Head of caudate nucleus (tissue), 42 donors: Measurements from ENCODE around the gene TM4SF1.

ENCODE experiments used
- DNase-seq, 42 donors: peaks; one replicate each; pipeline versions ENCODE4 v3.0.0 to v3.0.0-alpha.2; 2020 to 2021; ENCODE audit warnings: mixed read lengths in 7 of 42
- intact Hi-C: fragments of 100-400 bp; cut with DNase I; formaldehyde crosslinking; loops from one replicate; pipeline ENCODE4 v1.15.0; 2022

TM4SF1 gene, protein sequence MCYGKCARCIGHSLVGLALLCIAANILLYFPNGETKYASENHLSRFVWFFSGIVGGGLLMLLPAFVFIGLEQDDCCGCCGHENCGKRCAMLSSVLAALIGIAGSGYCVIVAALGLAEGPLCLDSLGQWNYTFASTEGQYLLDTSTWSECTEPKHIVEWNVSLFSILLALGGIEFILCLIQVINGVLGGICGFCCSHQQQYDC

DNA sequence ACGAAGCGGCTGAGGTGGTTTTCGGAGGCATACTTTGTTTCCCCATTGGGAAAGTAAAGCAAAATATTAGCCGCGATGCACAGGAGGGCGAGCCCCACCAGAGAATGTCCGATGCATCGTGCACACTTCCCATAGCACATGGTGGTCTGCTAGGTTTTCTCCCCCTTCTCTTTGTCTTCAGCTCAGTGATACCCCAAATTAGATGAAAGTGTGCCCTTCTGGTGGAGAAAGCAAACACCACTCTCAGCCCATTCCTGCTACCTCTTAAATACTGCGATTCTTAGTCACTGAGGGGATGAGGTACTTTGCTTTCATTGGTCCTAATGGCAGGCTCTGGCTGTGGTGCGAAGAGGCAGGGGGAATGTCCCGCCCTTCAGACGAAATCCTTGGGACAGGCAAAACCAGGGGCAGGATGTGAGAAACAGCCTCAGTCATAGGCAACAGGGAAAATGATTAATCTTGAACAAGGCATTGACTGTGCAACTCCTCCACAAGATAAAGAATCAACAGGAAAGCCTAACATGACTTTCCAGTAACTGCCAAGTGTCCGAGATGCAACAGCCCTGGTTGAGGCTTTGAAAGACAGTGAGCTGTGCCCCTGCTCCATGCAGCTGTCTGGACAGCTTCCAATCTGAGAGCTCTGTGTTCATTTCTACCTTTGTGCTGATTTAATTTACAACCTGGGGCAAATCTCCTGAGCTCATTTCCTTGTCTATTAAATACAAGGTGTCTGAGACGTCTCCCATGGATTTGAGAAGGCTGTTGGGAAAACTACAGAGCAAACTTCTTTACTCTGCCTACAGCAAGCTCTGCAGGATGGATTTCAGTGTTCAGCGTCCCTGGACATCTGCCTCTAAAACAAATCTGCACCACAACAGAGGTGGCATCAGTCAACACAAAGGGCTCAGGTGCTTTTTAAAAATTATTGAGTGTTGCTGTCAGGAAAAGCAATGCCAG lies at the start of gene TM4SF1:
Gene TM4SF1 (minus strand): TSS at position 242 of the 957 bp plus-strand sequence. CDS start 102 bp downstream, at position 140.
- intact Hi-C loops, result no loop called here
- DNase-seq, result no peak

DNA sequence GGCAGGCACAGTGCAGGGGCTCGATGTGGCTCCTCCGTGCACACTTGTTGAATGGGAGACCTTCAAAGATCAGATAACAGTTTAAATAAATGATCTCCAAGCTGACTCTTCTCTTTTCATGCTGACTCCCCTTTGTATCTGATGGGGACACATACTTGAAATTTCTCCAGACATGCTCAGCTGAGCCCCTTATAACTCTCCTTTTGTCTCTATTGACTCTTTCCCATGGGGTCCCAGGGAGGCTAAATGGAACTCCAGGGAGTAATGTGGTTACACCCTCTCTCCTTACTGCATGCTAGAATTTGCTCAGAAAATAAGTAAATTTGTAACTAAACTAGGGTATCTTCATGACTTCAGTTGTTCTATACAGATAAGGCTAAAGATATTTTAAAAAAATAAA lies 48.9 kb upstream of the TM4SF1 start:
- no peak for DNase-seq
- intact Hi-C loops, result no loop called here

DNA sequence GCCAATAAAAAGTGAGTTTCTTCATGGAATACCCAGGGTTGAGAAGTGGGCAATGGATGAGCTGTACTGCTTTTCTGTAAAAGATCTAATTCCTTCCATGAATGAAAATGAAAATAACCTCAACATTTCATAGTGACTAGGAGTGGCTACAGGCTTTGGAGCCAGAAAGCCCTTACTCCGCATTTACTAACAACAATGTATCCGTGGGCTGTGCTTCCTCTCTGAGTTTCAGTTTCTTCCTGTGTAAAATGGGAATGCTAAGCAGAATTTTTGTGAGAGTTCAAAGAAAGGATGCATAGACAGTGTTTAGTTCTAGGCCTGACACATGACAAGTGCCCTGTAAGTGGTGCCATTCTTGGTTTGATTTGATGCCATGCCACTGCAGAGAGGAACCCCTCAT lies 47.5 kb upstream of the TM4SF1 start:
- intact Hi-C loops, result no loop called here
- DNase-seq, result no peak

DNA sequence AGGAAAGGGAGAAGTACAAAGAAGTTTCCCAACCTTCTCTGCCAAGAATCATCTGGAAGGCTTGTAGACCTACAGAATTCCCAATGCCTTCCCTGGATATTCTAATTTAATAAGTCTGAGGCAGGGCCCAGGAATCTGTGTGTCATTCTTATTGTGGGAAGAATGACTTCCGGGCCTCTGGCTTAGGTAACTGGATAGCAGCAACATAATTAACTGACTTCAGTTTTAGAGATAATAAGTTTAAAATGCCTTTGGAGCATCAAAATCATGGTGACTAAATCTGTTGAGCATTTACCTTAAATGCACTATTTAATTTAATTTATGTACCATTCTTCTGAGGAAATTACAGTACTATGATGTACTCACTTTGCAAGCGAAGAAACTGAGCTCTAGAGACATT lies 44.3 kb upstream of the TM4SF1 start:
- intact Hi-C loops, result no loop called here
- DNase-seq, result no peak

DNA sequence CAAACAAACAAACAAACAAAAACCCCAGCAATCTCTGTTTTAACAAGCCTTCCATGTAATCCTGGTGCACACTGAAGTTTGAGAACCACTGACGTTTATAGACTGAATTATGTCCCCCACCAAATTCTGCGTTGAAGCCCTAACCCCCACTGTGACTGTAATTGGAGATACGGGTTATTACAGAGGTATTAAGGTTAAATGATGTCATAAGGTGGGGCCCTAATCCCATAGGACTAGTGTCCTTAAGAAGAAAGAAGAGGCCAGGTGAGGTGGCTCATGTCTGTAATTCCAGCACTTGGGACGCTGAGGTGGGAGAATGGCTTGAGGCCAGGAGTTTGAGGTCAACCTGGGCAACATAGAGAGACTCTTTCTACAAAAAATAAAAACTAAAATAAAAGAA lies 42.4 kb upstream of the TM4SF1 start:
- no peak for DNase-seq
- intact Hi-C loops, result no loop called here

DNA sequence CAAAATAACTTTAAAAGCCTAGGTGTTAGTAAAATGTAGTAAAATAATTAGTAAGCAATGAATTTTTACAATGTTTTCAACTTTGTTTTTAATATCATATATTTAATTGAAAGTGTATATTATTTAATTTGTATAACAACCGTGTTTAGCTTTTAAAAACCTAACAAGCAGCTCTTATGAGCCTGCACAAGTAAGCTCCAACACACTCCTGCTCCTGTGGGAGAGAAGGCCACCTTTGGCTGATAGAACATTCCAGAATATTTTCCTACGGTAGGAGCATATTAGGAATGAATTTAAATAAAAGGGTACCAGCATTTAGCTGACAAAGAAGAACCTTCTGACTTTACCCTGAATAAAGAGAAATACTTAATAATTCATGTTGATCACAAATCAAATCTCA lies 40.3 kb upstream of the TM4SF1 start:
- no peak for DNase-seq
- intact Hi-C loops, result no loop called here

DNA sequence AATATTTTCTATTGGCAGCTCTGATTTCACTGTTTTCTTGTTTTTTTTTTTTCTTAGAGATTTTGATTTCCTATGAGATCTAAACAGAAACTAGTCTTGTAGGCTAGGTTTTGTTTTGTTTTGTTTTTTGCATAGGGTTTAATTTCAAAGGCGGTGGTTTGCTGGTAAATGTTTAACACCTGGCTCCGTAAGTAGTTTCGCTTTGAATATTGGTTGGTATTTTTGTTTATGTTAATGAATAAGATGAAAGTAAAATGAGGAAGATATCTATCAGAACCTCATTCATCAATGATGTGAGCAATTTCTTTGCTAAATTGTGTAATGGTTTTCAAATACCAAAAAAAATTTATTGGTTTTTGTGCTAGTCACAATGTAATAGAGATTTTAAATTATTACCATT lies 39.7 kb upstream of the TM4SF1 start:
- intact Hi-C loops, result no loop called here
- no peak for DNase-seq

DNA sequence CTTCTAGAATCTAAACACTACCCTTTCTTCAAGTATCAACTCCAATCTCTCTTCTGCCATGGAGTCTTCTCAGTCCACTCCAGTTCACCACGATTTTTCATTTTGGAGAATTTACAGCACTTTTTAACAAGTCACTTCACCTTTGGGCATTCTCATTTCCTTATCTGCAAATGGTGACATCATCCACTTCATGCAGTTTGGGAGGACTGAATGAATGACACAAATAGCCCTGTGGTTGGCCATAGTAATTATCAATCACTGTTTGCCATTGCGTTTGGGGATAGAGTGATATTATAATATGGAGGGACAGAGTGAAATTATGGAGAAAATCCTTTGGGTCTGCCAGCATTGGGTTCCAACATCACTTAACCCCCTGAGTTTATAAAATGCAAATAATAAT lies 38.0 kb upstream of the TM4SF1 start:
- DNase-seq, result no peak
- intact Hi-C loops, result no loop called here

DNA sequence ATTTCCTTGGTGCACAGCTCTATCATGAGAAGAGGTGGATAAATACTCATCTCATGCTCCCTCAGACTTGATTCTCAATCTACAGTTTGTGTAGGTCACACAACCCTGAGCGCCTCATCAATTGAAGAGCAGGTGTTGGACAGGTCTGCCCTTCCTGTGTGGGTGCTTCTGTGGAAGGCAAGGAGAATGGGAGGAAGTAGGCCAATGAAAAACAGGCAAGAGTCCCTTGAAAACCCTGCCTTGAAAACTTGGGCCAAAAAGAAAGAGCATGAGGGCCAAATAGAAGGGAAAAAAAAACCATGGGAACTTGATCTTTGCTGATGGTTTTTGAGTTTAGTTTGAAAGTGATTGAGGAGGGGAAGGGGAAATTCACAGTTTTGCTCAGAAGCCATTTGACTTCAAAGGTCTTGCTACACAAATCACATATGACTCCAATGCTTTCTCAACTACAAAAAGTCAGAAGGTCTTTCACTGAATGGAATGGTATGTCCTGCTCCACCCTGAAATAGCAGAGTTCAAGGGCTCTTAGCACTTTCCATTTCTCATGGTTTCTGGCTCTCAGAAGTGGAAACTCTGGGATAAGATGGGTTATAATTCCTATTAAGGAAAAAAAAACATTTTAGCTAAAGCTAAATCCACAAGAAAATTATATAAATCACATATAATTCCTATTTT lies 37.2 kb upstream of the TM4SF1 start:
- no peak for DNase-seq
- intact Hi-C loops, result no loop called here

DNA sequence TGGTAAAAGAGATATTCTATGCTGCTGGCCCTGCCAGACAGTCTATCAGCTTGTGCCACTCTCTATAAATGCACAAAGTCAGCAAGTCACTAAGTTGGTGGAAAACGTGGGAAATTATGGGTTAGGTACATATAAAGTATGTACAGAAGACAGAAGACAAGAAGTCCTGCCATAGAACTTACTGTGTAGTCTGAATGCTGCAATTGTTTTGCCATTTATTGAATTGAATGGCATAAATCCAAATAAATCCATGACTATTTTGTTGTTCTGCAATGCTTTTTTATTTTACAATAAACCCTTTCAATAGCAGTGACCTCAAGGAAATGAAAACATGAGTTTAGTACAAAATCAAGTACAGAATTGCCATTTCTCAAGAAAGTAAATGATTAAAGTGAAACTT lies 34.1 kb upstream of the TM4SF1 start:
- intact Hi-C loops, result no loop called here

DNA sequence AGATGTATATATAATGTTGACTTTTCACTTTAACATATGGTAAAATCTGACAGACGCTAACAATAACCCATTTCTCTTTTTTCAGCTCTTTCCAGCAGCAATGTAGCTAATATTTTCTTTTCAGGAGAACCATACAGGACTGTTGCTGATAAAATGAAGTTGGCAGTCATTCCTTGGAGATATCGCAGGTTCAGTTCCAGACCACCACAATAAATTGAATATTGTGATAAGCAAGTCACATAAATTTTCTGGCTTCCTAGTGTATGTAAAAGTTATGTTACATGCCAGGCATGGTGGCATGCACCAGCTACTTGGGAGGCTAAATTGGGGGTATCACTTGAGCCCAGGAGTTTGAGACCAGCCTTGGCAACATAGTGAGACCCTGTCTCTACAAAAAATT lies 31.9 kb upstream of the TM4SF1 start:
- intact Hi-C loops, result no loop called here
- no peak for DNase-seq

More for the DNA sequence above, 34.1 kb upstream of the TM4SF1 start:
- DNase-seq, result no peak

DNA sequence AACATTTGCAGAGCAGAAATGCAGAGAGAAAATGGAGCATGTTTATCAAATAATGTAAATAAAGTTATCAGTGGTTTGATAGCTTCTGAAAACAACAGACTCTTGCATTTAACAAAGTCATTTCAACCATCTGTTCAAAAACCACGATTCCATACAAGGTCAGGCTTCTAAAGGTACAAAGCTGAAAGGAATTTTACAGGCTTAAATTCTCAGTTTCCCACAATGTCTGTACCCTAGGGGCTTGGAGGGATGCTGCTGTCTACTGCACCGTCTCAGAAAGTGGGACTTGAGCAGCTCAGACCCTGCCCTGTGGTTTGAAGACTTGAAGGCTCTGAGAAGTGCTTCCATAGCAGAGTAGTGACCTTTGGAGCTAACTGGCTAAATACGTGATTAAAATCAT lies 30.4 kb upstream of the TM4SF1 start:
- intact Hi-C loops, result no loop called here
- no peak for DNase-seq

DNA sequence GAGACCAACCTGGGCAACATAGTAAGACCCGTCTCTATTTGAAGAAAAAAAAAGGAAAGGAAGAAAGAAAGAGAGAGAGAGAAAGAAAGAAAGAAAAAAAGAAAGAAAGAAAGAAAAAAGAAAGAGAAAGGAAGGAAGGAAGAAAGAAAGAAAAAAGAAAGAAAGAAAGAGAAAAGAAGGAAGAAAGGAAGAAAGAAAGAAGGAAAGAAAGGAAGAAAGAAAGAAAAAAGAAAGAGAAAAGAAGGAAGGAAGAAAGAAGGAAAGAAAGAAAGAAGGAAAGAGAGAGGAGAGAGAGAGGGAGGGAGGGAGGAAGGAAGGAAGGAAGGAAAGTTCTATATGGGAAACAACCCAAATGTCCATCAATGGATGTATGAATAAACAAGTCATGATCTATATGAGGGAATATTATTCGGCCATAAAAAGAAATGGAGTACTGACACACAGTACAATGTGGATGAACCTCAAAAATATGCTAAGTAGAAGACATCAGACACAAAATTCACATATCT lies 28.8 kb upstream of the TM4SF1 start:
- no peak for DNase-seq
- intact Hi-C loops, result no loop called here

DNA sequence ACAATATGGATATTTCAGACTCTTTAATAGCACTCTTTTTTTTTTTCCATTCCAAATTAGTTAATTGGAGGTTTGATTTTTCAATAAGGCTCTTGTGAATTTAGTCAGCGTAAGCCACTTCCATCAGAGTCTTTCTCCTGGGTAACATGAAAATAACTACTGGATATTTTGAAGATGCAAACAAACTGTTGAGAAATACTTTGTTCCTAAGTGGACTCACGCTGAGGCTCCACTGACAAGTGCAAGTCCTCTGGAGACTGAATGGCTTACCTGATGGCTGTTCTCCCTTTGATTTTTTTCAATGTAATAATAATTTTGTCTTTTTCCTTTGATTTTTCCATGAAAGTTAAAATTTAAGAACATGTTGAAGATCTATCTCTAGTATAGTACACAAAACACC lies 26.0 kb upstream of the TM4SF1 start:
- no peak for DNase-seq
- intact Hi-C loops, result no loop called here

DNA sequence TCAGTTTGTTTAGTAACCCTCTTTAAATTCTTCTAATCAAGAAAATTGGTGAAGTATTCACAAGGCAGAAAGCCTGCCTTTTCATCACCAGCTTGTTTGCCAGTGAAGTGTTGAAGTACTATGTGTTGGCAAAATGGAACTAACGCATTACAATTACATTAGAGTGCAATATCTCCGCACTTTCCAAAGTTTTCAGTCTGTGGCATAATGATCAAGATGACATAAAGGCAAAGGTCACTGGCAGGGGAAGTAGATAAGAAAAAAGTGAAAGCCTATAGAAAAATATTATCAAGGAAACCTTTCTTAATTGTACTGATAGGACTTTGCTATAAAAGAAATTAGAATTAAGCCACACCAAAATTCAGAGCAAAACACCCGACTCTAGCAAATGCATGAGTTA lies 25.0 kb upstream of the TM4SF1 start:
- DNase-seq, result no peak
- intact Hi-C loops, result no loop called here

DNA sequence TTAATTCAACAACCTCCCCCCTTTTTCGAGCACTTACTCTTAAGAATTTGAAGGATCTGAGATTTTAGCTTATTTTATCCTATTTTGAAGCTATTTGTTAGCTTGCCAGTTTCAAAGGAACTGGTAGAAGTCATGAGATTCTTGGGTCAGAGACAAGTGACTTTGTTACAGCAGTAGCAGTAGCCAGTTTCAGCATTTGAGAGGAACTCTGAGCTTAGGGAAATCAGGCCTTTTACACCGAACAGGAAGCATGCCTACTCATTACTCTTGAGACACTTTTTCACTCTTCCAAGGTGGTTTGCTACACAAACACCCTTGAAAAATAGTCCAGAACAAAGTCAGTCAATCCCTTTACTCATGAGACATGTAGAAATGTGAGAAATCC lies 24.5 kb upstream of the TM4SF1 start:
- intact Hi-C loops, result no loop called here
- no peak for DNase-seq

DNA sequence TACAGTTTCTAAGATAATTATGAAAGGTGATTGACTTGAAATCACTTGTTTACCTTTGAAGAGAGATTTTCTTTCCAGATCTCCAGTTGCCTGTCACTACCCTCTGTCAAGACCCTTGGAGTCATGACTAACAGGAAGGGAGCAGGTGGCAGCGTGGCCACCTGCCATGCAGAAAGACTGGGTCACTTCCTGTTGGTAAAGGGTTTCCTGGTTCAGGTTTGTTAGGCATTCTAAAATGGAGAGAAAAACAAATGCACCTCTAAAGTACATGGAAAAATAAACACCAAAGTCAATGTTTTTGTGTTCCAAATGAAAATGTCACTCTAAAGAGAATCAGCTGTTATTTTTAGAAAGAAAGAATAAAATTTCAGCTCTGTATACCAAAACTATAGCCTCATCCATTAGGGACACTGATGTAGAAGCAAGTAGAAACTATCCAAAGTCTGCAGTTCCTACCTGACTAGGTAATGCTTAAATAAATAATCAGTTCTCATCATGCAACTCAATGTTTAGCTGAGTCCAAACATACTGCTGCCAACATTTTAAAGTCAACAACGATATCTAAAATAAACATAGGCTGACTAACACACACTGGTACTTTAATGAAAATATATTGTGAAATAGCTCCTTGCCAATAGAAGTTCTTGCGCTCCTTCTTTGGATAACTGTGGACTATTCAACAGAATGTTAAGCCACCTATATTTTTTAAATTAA lies 23.9 kb upstream of the TM4SF1 start:
- no peak for DNase-seq
- intact Hi-C loops, result no loop called here

DNA sequence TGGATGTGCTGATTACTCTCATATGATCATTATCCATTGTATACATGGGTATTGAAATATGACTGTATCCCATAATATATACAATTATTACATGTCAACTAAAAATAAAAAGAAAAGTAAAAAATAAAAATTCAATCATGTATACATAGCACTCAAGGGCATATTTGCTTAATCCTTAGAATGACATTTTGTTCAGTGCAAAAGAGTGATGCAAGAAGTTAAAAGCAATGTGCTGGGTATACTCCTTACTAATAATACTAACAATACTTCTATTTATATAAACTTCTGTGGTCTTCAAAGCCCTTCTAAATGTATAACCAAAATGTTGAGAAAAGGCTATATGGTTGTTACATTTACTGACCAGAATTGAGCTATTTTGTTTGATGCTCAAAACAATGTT lies 23.2 kb upstream of the TM4SF1 start:
- intact Hi-C loops, result no loop called here

DNA sequence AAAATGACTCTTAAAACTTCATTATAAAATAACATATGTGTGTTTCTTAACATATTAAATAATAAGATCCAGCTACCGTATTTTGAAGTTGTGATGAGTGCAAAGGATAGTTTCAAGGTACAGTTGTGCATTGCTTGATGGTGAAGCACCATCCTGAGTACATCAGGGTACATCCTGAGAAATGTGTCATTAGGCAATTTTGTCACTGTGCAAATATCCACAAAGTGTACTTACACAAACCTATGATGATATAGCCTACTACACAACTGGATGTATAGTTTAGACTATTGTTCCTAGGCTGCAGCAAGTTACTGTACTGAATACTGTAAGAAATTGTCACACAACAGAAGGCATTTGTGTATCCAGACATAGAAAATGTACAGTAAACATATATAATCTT lies 20.8 kb upstream of the TM4SF1 start:
- intact Hi-C loops, result loop anchor here (10.0 kb wide), 1 partner anchor 87 kb away; no protein-coding TSS in a partner anchor
- DNase-seq, result no peak

More for the DNA sequence above, 23.2 kb upstream of the TM4SF1 start:
- DNase-seq, result no peak
